HG03159 (cell line): ENCODE measurements around the gene LORICRIN.

Experiments
- ATAC-seq: cut with Tn5 transposase; IDR thresholded peaks from one replicate; pipeline ENCODE4 v1.9.1; 2021; ENCODE audit warnings: mild to moderate bottlenecking, moderate library complexity; ENCODE audit not compliant: unreplicated experiment

LORICRIN gene

DNA sequence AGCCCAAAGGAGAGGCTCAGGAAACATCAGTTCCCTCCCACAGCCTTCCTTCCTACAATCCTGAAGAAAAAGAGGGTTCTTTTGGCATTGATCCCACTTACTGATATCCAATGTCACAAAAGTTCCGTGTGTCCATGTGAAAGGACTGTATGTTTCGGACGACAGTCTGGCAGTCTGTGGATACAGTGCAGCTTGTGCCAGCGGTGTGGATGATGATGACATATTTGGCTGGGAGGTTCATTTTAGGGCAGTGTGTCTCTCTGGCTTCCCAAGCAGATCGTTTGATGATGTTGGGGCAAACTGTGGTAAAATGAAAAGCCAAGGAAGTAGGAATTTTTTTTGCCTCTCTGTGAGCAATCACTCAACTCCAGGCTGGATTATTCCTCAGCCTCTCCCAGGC lies 42.8 kb downstream of the LORICRIN start:
- no peak for ATAC-seq

DNA sequence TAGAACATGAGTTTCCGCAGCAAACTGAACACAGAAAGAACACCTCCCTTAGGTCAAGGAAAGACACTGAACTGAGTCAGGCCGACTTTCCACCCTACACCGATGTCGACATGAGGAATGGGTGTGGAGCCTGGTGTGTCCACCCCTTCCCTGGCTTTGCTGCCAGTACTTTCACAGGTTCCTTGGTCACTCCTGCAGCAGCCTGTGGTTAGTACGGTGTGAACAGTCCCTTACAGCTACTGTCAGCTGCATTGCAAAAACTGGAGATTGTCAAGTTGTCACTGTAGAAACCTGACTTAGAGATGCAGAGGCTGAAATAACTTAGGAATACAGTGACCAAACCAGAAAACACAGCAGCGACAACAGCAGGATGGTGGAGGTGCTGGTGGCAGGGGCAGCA lies 46.2 kb downstream of the LORICRIN start:
- ATAC-seq, result no peak

DNA sequence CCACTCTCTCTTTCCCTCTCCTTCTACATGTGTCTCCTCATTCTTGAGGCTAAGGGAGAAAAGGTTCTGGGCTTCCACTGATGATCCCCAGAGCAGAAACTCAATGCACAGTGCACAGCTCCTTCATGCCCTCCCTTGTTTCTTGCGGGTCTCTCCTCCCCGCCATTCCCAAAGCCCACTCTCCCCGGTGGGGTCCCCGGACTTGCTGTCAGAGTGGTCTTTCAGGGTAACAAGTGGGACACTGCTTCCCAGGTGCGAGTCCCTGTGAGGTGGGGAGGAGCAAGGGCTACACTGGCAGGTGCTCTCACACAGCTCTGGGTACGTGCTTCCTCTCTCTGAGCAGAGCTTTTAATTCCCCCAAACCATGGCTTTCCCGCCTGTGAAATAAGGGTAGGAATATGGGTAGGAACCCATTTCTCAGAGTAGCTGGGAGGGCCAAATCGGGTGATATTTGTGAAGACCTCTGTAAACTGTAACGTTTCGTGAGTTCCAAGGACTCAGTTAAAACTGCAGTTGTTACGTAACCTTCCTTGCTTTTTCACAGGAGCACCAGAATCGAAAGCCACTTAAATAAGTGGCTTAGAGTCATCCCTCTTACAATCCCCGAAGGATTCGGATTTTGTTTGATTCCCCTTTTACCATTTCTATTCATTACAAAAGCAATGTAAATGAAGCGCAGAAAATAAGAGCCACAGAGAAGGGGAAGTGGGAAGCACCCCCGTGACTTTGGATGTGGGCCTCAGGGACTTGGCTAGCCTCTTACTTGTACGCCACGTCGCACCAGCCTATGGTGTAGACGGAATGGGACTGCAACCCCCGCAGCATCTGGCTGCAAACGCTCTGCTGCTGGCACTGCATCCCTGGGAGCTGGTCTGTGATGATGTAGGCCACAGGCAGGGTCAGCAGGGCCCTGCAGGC lies 47.1 kb downstream of the LORICRIN start:
- ATAC-seq, result no peak

DNA sequence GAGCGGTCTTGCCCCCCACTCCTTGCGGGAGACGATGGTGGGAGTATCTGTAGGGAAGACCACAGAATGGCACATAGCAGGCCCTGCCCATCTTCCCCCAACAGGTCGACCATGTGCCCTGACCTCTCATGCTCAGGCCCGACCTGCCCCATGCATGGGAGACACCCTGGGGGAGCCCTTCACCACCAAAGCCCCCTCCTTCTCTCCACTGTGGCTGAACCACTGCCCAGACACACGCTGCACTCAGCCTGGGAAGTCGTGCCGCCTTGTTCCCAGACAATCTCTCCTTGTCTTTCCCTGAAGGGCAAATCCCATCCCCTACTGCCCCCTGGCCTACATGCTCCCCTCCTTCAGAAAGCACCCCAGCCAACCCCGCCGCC lies 47.7 kb downstream of the LORICRIN start:
- no peak for ATAC-seq

DNA sequence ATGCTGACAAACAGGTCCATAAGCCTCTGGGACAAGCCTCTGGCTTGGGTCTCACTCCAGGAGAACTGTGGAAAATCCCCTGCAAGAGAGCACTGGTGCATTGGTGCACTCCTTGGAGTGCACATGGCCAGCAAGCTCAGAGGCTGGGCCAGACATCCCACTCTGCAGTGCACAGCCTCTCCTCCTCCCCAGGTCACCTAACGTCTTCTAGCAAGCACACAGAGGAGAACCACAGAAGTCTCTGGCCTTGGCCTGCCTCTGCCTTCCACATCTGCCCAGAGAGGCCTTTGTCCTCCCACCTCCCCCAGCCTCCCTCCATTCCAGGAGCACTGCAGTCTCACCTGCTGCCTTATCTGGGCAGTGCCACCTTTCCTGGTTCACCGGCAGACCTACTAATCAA lies 49.1 kb downstream of the LORICRIN start:
- ATAC-seq, result no peak

DNA sequence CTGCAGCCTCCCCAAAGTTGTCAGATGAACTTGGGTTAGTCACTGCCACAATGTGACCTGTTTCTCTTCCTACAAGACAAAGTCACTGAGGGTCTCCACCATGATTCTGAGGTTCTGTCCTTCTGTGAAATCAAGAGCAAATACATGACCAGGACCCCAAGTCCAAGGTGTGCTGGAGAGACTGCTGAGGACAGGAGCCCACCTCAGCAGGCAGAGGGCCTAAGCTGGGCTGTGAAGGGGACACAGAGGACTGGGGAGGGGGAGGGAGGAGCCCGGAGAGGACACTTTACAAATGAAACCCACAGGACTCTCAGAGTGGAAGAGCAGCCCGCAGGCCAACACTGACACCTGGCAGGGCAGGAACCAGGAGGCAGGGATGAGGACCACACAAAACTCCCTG lies 50.0 kb downstream of the LORICRIN start:
- no peak for ATAC-seq

DNA sequence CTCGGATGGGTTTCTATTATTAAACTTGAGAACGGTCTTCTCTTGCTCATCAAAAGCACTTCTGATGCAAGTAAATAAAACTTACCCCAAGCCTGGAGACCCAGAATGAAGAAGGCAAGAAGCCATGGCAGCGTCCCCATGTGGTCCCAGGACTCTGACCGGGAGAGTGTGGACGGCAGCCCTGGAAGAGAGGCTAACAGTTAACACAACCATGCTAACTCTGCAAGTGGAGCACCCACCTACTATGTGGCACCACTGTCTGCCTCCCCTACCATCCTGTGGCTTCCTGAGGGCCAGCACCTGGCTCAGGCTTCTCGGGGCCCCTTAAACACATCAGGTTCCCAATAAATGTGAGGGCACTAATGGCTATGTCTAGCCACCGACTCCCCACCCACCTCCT lies 51.0 kb downstream of the LORICRIN start:
- no peak for ATAC-seq
